Iris pigment epithelial cell (primary cell): ENCODE data around the gene DSCAM.
"Not testable (repeated sequence)": the region's sequence is repeated elsewhere in the genome, so short reads cannot be mapped to it uniquely, and the experiment has no call there.

Experiments used
- DNase-seq: peaks from one replicate; pipeline ENCODE4 v3.0.0-alpha.2; 2011; ENCODE audit warnings: low read depth

DSCAM gene

GRCh38 chr21:40250514-40251294, 596.3 kb downstream of the DSCAM start:
- no peak for DNase-seq

DNA sequence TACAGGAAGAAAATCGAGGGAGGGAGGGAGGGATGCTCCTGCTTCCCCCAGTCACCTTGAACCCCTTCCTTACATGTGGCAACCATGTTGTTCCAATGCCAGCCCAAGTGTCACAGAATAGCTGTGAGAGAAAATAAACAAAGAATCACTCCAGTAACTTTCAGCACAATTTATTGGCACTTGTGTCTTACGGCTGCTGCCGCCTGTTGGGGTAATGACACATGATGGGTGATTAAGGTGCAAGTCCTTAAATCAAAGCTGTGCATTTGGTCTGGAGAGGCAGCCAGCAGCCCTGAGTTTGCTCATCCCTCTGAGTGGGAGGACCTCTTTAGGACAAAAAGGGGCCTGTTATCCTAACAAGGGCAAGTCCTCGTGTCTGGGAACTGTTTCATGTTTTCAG, 602.0 kb downstream of the DSCAM start:
- DNase-seq = no peak

- DNase-seq = no peak
These were observed 603.3 kb downstream of the DSCAM start for GRCh38 chr21:40243685-40244084.

- no peak for DNase-seq
These were observed 604.2 kb downstream of the DSCAM start for GRCh38 chr21:40242586-40243265.

DNA sequence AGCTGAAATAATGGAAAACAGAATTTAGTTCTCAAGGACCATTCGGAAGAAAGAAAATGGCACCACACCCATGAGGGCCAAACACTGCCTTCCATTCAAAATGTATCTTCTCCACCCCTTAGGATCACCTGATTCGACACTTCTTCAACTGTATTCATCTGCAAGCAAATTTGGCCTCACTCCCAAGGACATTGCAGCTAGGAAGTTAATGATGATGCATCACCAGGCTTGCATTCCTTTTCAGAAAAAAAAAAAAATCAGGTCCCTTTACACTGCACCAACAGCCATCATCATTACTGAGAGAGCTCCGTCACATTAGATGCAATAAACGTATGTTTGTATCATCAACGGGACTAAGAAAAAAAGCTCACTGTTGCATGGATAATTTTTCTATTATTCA, 611.4 kb downstream of the DSCAM start:
- DNase-seq = no peak

DNA sequence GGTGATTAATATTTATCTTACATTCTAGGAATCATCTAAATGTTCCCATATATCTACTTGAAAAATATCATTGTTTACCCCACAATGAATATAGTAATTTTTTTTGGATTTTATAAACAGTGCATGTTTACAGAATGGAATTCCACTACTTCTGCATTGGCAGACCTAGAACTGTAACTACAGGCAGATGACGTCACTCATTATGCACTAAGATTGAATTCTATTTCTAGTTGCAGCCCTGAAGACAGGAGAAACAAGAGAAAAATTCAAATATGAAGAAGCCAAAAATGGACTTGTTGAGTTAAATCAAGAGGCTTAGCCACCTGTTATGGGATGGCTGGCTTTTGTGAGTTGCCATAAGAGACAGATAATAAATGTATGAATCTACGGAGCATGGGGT, 615.0 kb downstream of the DSCAM start:
- DNase-seq = no peak

- no peak for DNase-seq
These were observed 619.9 kb downstream of the DSCAM start for GRCh38 chr21:40227096-40227495.

DNA sequence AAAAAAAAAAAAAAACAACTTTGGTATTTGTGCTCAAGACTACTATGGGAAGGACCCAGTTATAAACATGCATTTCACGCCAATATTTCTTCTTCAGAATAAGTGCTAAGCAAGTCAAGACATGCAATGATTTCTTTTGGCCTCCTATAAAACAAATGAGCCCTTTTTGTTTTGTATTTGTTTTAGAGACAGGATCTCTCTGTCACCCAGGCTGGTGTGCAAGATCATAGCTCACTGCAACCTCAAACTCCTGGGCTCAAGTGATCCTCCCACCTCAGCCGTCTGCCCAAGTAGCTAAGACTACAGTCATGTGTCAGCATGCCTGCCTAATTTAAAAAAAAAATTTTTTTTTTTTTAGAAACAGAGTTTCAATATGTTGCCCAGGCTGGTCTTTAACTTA, 631.0 kb downstream of the DSCAM start:
- DNase-seq = no peak

DNA sequence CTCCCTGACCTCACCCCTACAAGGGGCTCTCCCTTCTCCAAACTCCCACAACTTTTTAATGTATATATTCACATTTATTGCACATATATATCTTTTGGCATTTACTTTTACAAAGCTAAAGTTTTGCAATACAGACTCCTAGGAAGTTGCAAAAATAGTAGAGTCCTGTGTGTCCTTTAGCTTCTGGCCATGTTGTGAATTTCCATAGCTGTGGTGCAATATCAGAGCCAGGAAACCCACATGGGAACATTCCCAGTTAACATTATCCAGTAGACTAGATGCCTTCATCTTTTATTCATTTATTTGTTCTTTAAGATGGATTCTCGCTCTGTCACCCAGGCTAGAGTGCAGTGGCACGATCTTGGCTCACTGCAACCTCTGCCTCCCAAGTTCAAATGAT, 636.7 kb downstream of the DSCAM start:
- DNase-seq = no peak

DNA sequence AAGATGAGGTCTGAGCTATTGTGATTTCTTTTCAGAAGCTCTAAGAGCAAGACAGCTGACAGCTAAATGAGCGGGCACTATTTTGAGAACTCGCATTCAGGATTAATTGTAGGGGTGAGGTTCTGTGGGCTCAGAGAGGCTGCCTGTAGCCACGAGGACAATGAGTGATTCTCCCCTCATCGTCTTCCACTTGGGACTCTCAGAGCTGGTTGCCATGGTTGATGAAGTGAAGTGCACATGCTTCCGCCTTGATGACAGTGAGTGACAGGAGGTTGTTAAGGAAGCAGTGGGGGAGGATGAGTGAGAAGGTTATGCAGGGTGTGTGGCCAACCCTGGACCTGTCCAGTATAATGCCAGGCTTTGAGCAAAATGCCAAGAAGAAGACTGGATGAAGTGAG, 638.0 kb downstream of the DSCAM start:
- DNase-seq = no peak

GRCh38 chr21:40208206-40208947, 638.6 kb downstream of the DSCAM start:
- no peak for DNase-seq

DNA sequence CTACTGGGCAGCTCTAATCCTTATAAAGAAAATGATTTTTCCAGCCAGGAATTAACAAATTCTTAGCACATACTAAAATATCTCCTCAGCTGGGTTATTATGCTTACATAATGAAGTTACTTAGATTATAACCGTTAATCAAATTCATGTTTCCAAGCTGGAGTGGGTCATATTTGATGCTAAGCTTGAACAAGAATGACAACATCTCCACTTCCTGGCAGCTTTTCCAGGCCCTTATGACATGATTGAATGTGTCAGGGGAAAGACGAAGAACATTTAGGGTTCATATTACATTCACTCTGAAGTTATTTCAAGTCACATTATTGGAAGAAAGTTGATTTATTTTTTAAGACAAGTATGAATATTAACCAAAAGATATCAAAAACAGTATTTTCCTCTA, 646.0 kb downstream of the DSCAM start:
- DNase-seq = no peak

DNA sequence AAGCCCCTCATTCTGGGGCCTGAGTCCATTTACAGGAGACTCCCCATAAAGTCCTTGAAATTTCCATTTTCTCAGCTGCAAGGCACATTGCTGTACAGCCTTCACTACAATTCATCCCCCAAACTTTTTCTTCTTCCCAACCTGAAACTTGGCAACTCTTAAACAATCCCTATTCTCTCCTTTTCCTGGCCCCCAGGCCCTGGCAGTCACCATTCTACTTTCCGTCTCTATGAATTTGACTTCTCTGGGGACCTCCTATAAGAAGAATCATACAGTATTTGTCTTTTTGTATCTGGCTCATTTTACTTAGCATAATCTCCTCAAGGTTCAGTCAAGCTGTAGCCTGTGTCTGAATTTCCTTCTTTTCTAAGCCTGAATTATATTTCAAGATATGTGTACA, 646.8 kb downstream of the DSCAM start:
- no peak for DNase-seq

DNA sequence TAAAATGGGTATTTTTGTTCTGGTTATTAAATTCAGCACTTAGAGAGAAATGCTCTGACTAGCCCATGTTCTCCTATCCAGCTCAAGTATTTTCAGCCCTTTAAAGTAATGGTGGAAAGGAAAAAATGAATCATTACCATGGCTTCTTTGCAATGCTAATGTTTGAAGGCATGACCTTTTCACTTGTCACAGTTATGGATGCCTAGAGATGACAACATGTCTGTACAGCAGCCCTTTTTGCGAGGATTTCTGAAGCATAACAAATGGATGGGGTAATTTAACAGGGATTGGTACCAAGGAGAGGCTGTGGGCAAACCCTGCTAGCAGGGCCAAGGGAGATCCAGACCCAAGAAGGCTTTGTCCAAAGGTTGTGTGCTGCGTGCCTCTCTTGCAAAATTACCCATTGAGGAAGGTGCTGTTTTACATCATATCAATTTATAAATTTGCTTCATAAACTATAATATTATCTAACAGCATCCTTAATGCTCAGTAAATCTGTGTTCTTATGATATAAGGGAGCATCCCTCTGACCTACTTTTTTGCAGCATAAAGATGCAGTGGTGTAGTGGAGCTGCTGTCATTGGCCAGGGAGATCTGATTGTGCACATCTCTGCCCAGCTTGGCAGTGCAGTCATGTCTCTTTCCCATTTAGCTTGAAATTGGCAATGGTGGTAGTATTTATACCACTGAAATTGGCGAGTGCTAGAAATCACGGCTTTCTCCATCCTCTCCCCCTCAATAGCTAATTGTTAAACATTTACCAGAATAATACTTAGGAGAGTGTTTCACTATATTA, 652.6 kb downstream of the DSCAM start:
- DNase-seq = no peak

GRCh38 chr21:40191616-40192015, 655.3 kb downstream of the DSCAM start:
- no peak for DNase-seq

DNA sequence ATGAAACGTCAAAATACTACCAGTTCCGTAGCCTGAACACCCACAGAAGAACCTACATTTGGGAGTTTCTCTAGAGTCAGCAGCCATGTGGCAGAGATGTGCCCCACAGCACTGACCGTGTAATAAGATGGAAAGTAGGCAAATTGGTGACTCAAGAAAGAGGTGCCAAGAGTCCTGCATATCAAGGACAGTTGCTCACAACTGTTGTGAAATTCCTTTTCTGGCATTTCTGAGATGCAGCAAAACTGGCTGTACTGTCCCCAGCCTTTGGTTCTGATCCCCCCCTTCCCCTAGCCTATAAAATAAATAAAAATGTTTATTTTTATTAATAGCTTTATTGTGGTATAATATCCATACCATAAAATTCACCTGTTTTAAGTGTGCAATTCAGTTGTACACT, 655.8 kb downstream of the DSCAM start:
- DNase-seq = no peak

DNA sequence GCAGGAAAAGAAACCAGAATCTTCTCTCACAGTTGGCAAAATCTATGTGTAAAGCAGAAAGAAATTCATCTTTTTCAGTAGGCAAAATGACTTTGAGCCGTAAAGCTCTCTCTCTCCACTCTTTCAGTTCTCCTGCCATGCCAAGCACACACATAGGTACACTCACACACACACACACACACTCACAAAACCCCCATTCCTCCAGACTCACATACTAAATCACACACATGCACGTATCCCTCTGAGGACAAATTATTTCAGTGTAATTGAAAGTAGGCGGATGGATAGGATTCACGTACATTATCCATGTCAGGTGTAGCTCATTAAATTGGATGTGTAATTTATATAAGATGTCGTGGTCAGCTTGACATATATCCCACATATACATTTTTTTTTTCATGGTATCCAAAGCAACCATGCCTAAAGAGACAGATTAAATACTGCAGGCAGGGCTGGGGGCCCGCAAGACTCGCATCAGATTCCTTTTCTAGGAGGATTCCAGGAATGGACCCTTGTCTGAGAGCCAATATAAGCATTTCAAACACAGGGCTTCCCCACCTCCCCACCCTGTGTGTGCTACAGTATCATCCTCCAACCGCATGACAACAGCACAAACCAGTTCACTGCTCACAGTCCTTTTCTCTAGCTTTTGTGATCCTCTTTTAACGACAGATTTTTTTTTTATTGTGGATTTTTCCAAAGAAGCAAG, 658.9 kb downstream of the DSCAM start:
- DNase-seq = no peak

GRCh38 chr21:40187244-40187643, 659.7 kb downstream of the DSCAM start:
- no peak for DNase-seq

DNA sequence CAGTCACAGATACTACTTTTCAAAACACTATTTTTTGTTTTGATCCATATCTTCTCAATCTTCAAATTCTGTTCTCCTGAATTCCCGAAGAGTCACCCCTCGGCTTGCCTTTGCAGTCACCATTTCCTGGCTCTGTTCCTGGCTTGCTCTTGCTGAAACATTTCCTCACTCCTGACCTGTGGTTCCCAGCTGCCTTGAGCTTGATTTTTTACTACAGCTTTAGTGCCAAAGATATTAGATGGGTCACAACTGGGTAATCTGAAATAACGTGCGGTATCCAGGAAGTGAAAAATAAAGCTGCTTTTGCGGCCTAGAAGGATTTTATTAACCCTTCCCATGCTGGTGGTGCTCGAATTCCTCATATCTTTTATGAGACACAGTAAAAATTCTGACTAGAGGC, 660.9 kb downstream of the DSCAM start:
- no peak for DNase-seq

GRCh38 chr21:40185208-40185607, 661.8 kb downstream of the DSCAM start:
- no peak for DNase-seq

DNA sequence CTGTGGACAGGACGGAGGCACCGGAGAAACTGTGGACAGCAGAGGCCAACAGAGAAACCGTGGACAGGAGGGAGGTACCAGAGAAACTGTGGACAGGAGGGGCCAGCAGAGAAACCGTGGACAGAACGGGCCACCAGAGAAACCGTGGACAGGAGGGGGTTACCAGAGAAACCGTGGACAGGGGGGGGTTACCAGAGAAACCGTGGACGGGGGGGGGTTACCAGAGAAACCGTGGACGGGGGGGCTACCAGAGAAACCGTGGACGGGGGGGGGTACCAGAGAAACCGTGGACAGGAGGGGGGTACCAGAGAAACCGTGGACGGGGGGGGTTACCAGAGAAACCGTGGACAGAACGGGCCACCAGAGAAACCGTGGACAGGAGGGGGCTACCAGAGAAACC, 664.5 kb downstream of the DSCAM start:
- not testable (repeated sequence) for DNase-seq

DNA sequence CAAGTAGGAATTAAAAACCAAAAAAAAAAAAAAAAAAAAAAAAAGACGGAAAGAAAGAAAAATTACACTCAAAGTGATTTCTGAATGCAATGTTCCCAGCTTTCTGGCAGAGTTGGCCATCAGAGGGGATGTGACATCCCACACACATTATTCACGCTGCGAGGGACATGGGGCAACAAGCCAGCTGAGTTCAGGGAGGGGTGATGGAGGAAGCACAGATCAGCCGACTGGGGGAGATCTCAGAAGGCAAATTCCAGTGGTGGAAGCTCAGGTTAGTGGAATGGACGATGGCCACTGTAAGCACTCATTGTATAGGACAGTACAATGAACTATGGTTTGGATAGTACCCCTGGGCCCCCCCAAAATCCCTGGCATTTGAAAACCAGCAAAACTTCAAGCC, 667.8 kb downstream of the DSCAM start:
- no peak for DNase-seq
